Measurements from ENCODE around the gene DEXI.

GRCh38 chr16:10932959-10933710 lies 9.1 kb downstream of the DEXI start:
- TF ChIP-seq POLR2A (IDR thresholded peaks at IDR 0.05) (no peak), CTCF (IDR thresholded peaks at IDR 0.05) (no peak)

All from thyroid gland (tissue), 4 donors.